OCI-LY3 (cell line): ENCODE results near the gene CLRN3.

Experiments
- EZH2phosphoT487 ChIP-seq: fragments of 200-600 bp; shearing (Covaris generic); IDR thresholded peaks from 2 replicates; pipeline ENCODE4 v1.6.1; 2018; ENCODE audit warnings: antibody characterized with exemption, mixed run types, low read depth
- TF ChIP-seq, protein P1 (sequence below): fragments of 200-600, 300-600 bp; sonication (generic); IDR thresholded peaks from 2 replicates; pipeline ENCODE4 v1.5.1; 2014; ENCODE audit warnings: antibody characterized with exemption, low read length, low read depth

DNA sequence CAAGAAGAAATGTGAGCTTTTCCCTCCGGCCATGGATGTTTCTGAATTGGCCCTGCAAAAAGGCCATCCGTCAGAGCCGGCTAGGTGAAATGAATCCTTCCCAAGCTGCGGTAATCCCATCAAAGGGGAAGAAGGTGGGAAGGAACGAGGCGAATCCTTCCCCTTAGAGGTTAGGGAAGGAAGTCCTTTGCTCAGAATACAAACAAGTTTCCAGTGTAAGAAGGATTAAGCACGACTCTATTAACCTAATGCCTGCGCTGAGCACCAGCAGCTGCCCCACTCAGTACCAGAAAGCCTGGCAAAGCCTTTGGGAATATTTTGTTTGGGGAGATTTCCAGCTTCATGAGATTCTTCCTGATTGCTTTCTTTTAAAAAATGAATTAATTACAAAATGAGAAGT, 42.8 kb downstream of the CLRN3 start:
- TF ChIP-seq, protein P1, sequence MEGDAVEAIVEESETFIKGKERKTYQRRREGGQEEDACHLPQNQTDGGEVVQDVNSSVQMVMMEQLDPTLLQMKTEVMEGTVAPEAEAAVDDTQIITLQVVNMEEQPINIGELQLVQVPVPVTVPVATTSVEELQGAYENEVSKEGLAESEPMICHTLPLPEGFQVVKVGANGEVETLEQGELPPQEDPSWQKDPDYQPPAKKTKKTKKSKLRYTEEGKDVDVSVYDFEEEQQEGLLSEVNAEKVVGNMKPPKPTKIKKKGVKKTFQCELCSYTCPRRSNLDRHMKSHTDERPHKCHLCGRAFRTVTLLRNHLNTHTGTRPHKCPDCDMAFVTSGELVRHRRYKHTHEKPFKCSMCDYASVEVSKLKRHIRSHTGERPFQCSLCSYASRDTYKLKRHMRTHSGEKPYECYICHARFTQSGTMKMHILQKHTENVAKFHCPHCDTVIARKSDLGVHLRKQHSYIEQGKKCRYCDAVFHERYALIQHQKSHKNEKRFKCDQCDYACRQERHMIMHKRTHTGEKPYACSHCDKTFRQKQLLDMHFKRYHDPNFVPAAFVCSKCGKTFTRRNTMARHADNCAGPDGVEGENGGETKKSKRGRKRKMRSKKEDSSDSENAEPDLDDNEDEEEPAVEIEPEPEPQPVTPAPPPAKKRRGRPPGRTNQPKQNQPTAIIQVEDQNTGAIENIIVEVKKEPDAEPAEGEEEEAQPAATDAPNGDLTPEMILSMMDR: no peak
- TF ChIP-seq EZH2phosphoT487: no peak
